K562 (cell line): Measurements from ENCODE around the gene PPOX. TPM values are rescaled to one million over a fixed set of nuclear protein-coding genes. Genes with fewer than 3 reads are reported as not detected.

ENCODE experiments used
- CCAR2 ChIP-seq: fragments of 200-400 bp; formaldehyde crosslinking; IDR thresholded peaks from 2 replicates; pipeline ENCODE4 v1.6.1; 2017; ENCODE audit warnings: mild to moderate bottlenecking, low read depth, low read length
- CEBPB ChIP-seq: fragments of 450-650 bp; IDR thresholded peaks from 2 replicates; pipeline ENCODE4 v1.6.1; 2016; ENCODE audit warnings: missing genetic modification characterization, missing compliant biosample characterization
- ELF2 ChIP-seq: fragments of 250-450 bp; sonication (Bioruptor Pico); IDR thresholded peaks from 2 replicates; pipeline ENCODE4 v1.5.0; 2021; ENCODE audit warnings: mild to moderate bottlenecking
- FOXA1 ChIP-seq: fragments of 450-650 bp; IDR thresholded peaks from 2 replicates; pipeline ENCODE4 v1.6.1; 2016; ENCODE audit warnings: mild to moderate bottlenecking, borderline replicate concordance
- GABPB1 ChIP-seq: sonication (generic); formaldehyde crosslinking; IDR thresholded peaks from 2 replicates; pipeline ENCODE4 v1.8.0; 2022; ENCODE audit warnings: mild to moderate bottlenecking, missing genetic modification reagents
- HDAC1 ChIP-seq, 2 experiments: fragments of 450-650 bp; IDR thresholded peaks; 2 replicates each; pipeline ENCODE4 v1.6.1; 2016 to 2017; ENCODE audit warnings: inconsistent platforms in 1 of 2, mild to moderate bottlenecking in 1 of 2, moderate library complexity in 1 of 2
- JUNB ChIP-seq: fragments of 450-650 bp; formaldehyde crosslinking; conservative IDR thresholded peaks from 2 replicates; pipeline ENCODE4 v1.4.0; 2020; ENCODE audit warnings: mild to moderate bottlenecking
- KAT8 ChIP-seq: fragments of 450-650 bp; IDR thresholded peaks from 2 replicates; pipeline ENCODE4 v1.6.1; 2016; ENCODE audit warnings: low read depth, mild to moderate bottlenecking
- KLF6 ChIP-seq: fragments of 250-450 bp; sonication (Bioruptor Pico); IDR thresholded peaks from 2 replicates; pipeline ENCODE4 v1.4.0; 2020; ENCODE audit warnings: mild to moderate bottlenecking, moderate library complexity, borderline replicate concordance
- L3MBTL2 ChIP-seq: fragments of 450-650 bp; IDR thresholded peaks from 2 replicates; pipeline ENCODE4 v1.6.1; 2016; ENCODE audit warnings: mild to moderate bottlenecking, moderate library complexity
- MYBL2 ChIP-seq, 2 experiments: fragments of 450-650 bp in 1 of 2; sonication (generic) in 1 of 2; formaldehyde crosslinking in 1 of 2; IDR thresholded peaks; 2 replicates each; pipeline versions ENCODE4 v1.6.1 to v1.8.1; 2017 to 2022; ENCODE audit warnings: borderline replicate concordance in 1 of 2, inconsistent platforms in 1 of 2, low read depth in 1 of 2, mild to moderate bottlenecking in 1 of 2, missing genetic modification reagents in 1 of 2, moderate library complexity in 1 of 2
- MYC ChIP-seq, 2 experiments: fragments of 250-450 bp in 1 of 2; sonication (Bioruptor Pico) in 1 of 2; IDR thresholded peaks; 2 replicates each; pipeline versions ENCODE4 v1.5.1 to v1.6.1; 2012 to 2021; ENCODE audit warnings: low read depth in 2 of 2, borderline replicate concordance in 1 of 2, improper control_type of control experiment in 1 of 2, low read length in 1 of 2, mild to moderate bottlenecking in 1 of 2, moderate library complexity in 1 of 2
- POLR2G ChIP-seq: fragments of 200-400 bp; formaldehyde crosslinking; IDR thresholded peaks from 2 replicates; pipeline ENCODE4 v1.6.1; 2017; ENCODE audit warnings: low read depth, mild to moderate bottlenecking, antibody characterized with exemption, low read length, moderate library complexity
- SMAD1 ChIP-seq: fragments of 150-350 bp; IDR thresholded peaks from 2 replicates; pipeline ENCODE4 v1.6.1; 2014; ENCODE audit warnings: low read length, low read depth; ENCODE audit not compliant: partially characterized antibody
- TAL1 ChIP-seq: fragments of 450-650 bp; IDR thresholded peaks from 2 replicates; pipeline ENCODE4 v1.6.1; 2016; ENCODE audit warnings: mild to moderate bottlenecking
- WHSC1 ChIP-seq: IDR thresholded peaks from one replicate; pipeline ENCODE4 v1.6.1; 2012; ENCODE audit warnings: low read length, control low read depth, inconsistent platforms
- ZNF239 ChIP-seq: fragments of 250-450 bp; sonication (Bioruptor Pico); IDR thresholded peaks from 2 replicates; pipeline ENCODE4 v1.4.0; 2020; ENCODE audit warnings: mild to moderate bottlenecking
- ZNF436 ChIP-seq: fragments of 250-450, 450-650 bp; sonication (Bioruptor Pico); formaldehyde crosslinking; IDR thresholded peaks from 2 replicates; pipeline ENCODE4 v1.7.0; 2020; ENCODE audit warnings: mild to moderate bottlenecking
- ZNF668 ChIP-seq: fragments of 250-450 bp; sonication (Bioruptor Pico); IDR thresholded peaks from 2 replicates; pipeline ENCODE4 v1.8.0; 2022; ENCODE audit warnings: mild to moderate bottlenecking, inconsistent platforms
- ZNF696 ChIP-seq: fragments of 250-450 bp; sonication (Bioruptor Pico); conservative IDR thresholded peaks from 2 replicates; pipeline ENCODE4 v1.4.0; 2020; ENCODE audit warnings: mild to moderate bottlenecking, moderate library complexity
- polyA plus RNA-seq, 8 experiments: library from polyadenylated mRNA; depleted of rRNA in 4 of 8; stranded (reverse) in 5 of 8; unstranded in 3 of 8; fragments of >200 nt; fragmentation: Nextera tagmentation in 2 of 8; fragmentation: Illumina TruSeq in 1 of 8; extraction: Ambion mirVana in 2 of 8; extraction: Trizol in 1 of 8; gene quantifications; 2 replicates each; pipeline versions ENCODE4 v1.2.1 to v1.2.3, GENCODE V29; 2011 to 2014; ENCODE audit warnings: inconsistent platforms in 1 of 8, missing spikeins in 1 of 8
- total RNA-seq, 7 experiments: library from RNA; depleted of rRNA in 6 of 7; stranded (reverse); fragments of >200 nt in 6 of 7; fragmentation: Illumina TruSeq in 2 of 7; extraction: Trizol in 2 of 7; gene quantifications; 2 replicates each; pipeline versions ENCODE4 v1.2.1 to v1.2.3, GENCODE V29; 2011 to 2021; ENCODE audit warnings: low replicate concordance in 1 of 7
- TF ChIP-seq, protein P1 (sequence below): fragments of 450-650 bp; IDR thresholded peaks from 2 replicates; pipeline ENCODE4 v1.6.1; 2016; ENCODE audit warnings: borderline replicate concordance
- TF ChIP-seq, protein P2 (sequence below): fragments of 250-450 bp; sonication (Bioruptor Pico); IDR thresholded peaks from 2 replicates; pipeline ENCODE4 v1.4.0; 2020; ENCODE audit warnings: borderline replicate concordance
- TF ChIP-seq, protein P3 (sequence below): fragments of 250-450 bp; sonication (Bioruptor Pico); IDR thresholded peaks from 2 replicates; pipeline ENCODE4 v1.5.0; 2021; ENCODE audit warnings: mild to moderate bottlenecking, borderline replicate concordance

Gene PPOX
- total and polyA plus RNA-seq, 9 of the 15 experiments (the other 6 are each of a cell fraction or from before 2014, with no cell fraction given) = 17.0 to 57.1 (median 38.9) TPM

- TF ChIP-seq FOXA1 = no peak
- TF ChIP-seq, protein P1, sequence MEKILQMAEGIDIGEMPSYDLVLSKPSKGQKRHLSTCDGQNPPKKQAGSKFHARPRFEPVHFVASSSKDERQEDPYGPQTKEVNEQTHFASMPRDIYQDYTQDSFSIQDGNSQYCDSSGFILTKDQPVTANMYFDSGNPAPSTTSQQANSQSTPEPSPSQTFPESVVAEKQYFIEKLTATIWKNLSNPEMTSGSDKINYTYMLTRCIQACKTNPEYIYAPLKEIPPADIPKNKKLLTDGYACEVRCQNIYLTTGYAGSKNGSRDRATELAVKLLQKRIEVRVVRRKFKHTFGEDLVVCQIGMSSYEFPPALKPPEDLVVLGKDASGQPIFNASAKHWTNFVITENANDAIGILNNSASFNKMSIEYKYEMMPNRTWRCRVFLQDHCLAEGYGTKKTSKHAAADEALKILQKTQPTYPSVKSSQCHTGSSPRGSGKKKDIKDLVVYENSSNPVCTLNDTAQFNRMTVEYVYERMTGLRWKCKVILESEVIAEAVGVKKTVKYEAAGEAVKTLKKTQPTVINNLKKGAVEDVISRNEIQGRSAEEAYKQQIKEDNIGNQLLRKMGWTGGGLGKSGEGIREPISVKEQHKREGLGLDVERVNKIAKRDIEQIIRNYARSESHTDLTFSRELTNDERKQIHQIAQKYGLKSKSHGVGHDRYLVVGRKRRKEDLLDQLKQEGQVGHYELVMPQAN = peak; percentile 84
- peak; percentile 42; the same call in 1 of the 2 replicates for TF ChIP-seq MYBL2 (IDR thresholded peaks at IDR 0.05; ENCODE audit: low read depth)
- TF ChIP-seq MYBL2 (CRISPR knock-in tag; IDR thresholded peaks at IDR 0.05; ENCODE audit: borderline replicate concordance) = no peak
- TF ChIP-seq MYC (IDR thresholded peaks at IDR 0.05; ENCODE audit: low read depth, low read length) = peak; percentile 97
- peak; percentile 91 for TF ChIP-seq MYC (CRISPR knock-in tag; IDR thresholded peaks at IDR 0.05; ENCODE audit: borderline replicate concordance, low read depth)
- TF ChIP-seq, protein P2, sequence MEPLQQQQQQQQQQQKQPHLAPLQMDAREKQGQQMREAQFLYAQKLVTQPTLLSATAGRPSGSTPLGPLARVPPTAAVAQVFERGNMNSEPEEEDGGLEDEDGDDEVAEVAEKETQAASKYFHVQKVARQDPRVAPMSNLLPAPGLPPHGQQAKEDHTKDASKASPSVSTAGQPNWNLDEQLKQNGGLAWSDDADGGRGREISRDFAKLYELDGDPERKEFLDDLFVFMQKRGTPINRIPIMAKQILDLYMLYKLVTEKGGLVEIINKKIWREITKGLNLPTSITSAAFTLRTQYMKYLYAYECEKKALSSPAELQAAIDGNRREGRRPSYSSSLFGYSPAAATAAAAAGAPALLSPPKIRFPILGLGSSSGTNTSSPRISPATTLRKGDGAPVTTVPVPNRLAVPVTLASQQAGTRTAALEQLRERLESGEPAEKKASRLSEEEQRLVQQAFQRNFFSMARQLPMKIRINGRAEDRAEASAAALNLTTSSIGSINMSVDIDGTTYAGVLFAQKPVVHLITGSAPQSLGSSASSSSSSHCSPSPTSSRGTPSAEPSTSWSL (CRISPR knock-in tag) = no peak
- TF ChIP-seq WHSC1 = no peak
- peak; percentile 80 for TF ChIP-seq POLR2G
- TF ChIP-seq ZNF436 (CRISPR knock-in tag) = no peak
- TF ChIP-seq ZNF668 (CRISPR knock-in tag) = 0 out of 2 replicates have a peak, but pooled peaks have one; percentile 46
- TF ChIP-seq ZNF239 (CRISPR knock-in tag) = no peak; the same call in none of the 2 replicates
- TF ChIP-seq JUNB (CRISPR knock-in tag) = no peak
- TF ChIP-seq L3MBTL2 = peak; percentile 48
- TF ChIP-seq, protein P3, sequence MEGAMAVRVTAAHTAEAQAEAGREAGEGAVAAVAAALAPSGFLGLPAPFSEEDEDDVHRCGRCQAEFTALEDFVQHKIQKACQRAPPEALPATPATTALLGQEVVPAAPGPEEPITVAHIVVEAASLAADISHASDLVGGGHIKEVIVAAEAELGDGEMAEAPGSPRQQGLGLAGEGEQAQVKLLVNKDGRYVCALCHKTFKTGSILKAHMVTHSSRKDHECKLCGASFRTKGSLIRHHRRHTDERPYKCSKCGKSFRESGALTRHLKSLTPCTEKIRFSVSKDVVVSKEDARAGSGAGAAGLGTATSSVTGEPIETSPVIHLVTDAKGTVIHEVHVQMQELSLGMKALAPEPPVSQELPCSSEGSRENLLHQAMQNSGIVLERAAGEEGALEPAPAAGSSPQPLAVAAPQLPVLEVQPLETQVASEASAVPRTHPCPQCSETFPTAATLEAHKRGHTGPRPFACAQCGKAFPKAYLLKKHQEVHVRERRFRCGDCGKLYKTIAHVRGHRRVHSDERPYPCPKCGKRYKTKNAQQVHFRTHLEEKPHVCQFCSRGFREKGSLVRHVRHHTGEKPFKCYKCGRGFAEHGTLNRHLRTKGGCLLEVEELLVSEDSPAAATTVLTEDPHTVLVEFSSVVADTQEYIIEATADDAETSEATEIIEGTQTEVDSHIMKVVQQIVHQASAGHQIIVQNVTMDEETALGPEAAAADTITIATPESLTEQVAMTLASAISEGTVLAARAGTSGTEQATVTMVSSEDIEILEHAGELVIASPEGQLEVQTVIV = no peak
- peak in 1 of 2 experiments; percentile 77; a peak in 3 of 4 replicates for TF ChIP-seq HDAC1 (IDR thresholded peaks at IDR 0.05)
- peak; percentile 72 for TF ChIP-seq KAT8
- no peak for TF ChIP-seq CCAR2
- no peak for TF ChIP-seq ZNF696 (CRISPR knock-in tag)
- no peak for TF ChIP-seq CEBPB (tag)
- TF ChIP-seq KLF6 (CRISPR knock-in tag) = peak; percentile 21; the same call in 1 of the 2 replicates
- peak; percentile 86 for TF ChIP-seq SMAD1
- peak; percentile 100 for TF ChIP-seq GABPB1 (CRISPR knock-in tag)
- TF ChIP-seq ELF2 = peak; percentile 98
- no peak for TF ChIP-seq TAL1
Measured at GRCh38 chr1:161153682-161154337, 12.4 kb upstream of the PPOX start, which contains the start of gene UFC1 (continued).
